Measurements from ENCODE around the gene CBX4.

GRCh38 chr17:79792341-79792871 is 46.8 kb downstream of the CBX4 start:
- no peak for TF ChIP-seq E2F5 (CRISPR knock-in tag; IDR thresholded peaks at IDR 0.05)
- no peak for TF ChIP-seq ATF3 (CRISPR knock-in tag; conservative IDR thresholded peaks at IDR 0.05)
- no peak for TF ChIP-seq CTCF (IDR thresholded peaks at IDR 0.05)
- TF ChIP-seq TEAD4 (CRISPR knock-in tag; IDR thresholded peaks at IDR 0.05), result no peak
- no peak for TF ChIP-seq ZBTB21 (CRISPR knock-in tag; IDR thresholded peaks at IDR 0.05; ENCODE audit: borderline replicate concordance)
- TF ChIP-seq ZBTB43 (CRISPR knock-in tag; IDR thresholded peaks at IDR 0.05), result no peak
- no peak for TF ChIP-seq USF2 (CRISPR knock-in tag; IDR thresholded peaks at IDR 0.05)
- no peak for TF ChIP-seq NR2C2 (CRISPR knock-in tag; IDR thresholded peaks at IDR 0.05)
- no peak for TF ChIP-seq MAX (CRISPR knock-in tag; IDR thresholded peaks at IDR 0.05)
- TF ChIP-seq ZNF219 (CRISPR knock-in tag; IDR thresholded peaks at IDR 0.05; ENCODE audit: borderline replicate concordance), result no peak
- TF ChIP-seq ZMAT4 (CRISPR knock-in tag; IDR thresholded peaks at IDR 0.05), result no peak

Measured in WTC11 (cell line).